ENCODE measurements around the gene THOP1. TPM values are rescaled to one million over a fixed set of nuclear protein-coding genes. Genes with fewer than 3 reads are reported as not detected.

THOP1 gene
- total and polyA plus RNA-seq, 10 of the 15 experiments (the other 5 are each of a cell fraction or from before 2014, with no cell fraction given) = 1.9 to 270 (median 169) TPM

GRCh38 chr19:2770055-2771013 is 15.0 kb upstream of the THOP1 start:
- FAIRE-seq (no peak), DNase-seq (ENCODE audit: low read depth, low spot score) (no peak), ATAC-seq (no peak)
- CTCF ChIA-PET = interaction anchor here (1.2 kb wide), 1 partner anchor 21 kb away, joined by 4 read pairs; no protein-coding TSS in a partner anchor
- POLR2A ChIA-PET = no interaction called here
- BruUV-seq (replicated peaks) = no TSS peak
- H3K9me3 ChIP-seq (replicated peaks; ENCODE audit: control insufficient read depth, insufficient read depth, low read length) = no peaks in the 10 kb centered on the region; the same call in 2 of the 3 replicates
- TF ChIP-seq ZZZ3 (IDR thresholded peaks at IDR 0.05; ENCODE audit: control insufficient read depth, insufficient read length, low read depth) (no peak), ZSCAN29 (IDR thresholded peaks at IDR 0.05) (no peak), WRNIP1 (IDR thresholded peaks at IDR 0.05; ENCODE audit: borderline replicate concordance, low read depth, low read length) (no peak), NR2F1 (conservative IDR thresholded peaks at IDR 0.05) (no peak), NBN (IDR thresholded peaks at IDR 0.05) (no peak), DPF2 (IDR thresholded peaks at IDR 0.05) (no peak), ZNF217 (IDR thresholded peaks at IDR 0.05) (no peak), KDM1A (IDR thresholded peaks at IDR 0.05; ENCODE audit: borderline replicate concordance) (no peak)
- intact Hi-C loops (cut with micrococcal nuclease; ENCODE audit: unreplicated experiment) (no loop called here), in situ Hi-C loops (cut with MboI) (no loop called here)
- no peak overlapping the region for H3K4me3 ChIP-seq
- peaks cover 3% of the 10 kb centered on the region; the same call in 1 of the 2 replicates for H4K20me1 ChIP-seq (ENCODE audit: control insufficient read depth, insufficient read depth)
- WGBS (ENCODE audit: insufficient coverage, insufficient replicate concordance, low lambda C conversion rate, missing lambda C conversion rate) = 89% methylated on average over 40 of the region's 40 CpGs
- SMC1A ChIA-PET (ENCODE audit: uncharacterized antibody, unreplicated experiment) = no interaction called here
- H3K4me2 ChIP-seq (ENCODE audit: control insufficient read depth, insufficient read depth) = no peak overlapping the region
- H3K27ac ChIP-seq (ENCODE audit: control insufficient read depth, insufficient read depth) = no peak overlapping the region
- RAD21 ChIA-PET (ENCODE audit: unreplicated experiment) = interaction anchor here (0.5 kb wide), 2 partner anchors 115 to 318 kb away, joined by 4 to 5 read pairs; no protein-coding TSS in a partner anchor
- H3K79me2 ChIP-seq (ENCODE audit: control insufficient read depth, insufficient read depth, low read length) = peaks cover 33% of the 10 kb centered on the region
- H3K9ac ChIP-seq (ENCODE audit: control insufficient read depth, insufficient read depth, low read length) = no peak overlapping the region
- H3K36me3 ChIP-seq (ENCODE audit: control insufficient read depth in 2 of 2, insufficient read depth in 2 of 2, low read length in 1 of 2) = peaks cover 1 to 27% of the 10 kb centered on the region in 2 experiments; a peak in 3 of 4 replicates
- no peak overlapping the region for H2AFZ ChIP-seq (ENCODE audit: control insufficient read depth, low read depth, low read length)
- H3K27me3 ChIP-seq (replicated peaks in 1 of 2; ENCODE audit: control insufficient read depth in 2 of 2, insufficient read depth in 2 of 2, low read length in 1 of 2) = no peaks in the 10 kb centered on the region
- peaks cover under 1% of the 10 kb centered on the region; the same call in 1 of the 2 replicates for H3K4me1 ChIP-seq (ENCODE audit: control insufficient read depth, insufficient read depth, low read length)

Data from GM12878 (cell line).